Mesendoderm (in vitro differentiated cells): ENCODE measurements around the gene AGPS.

ENCODE experiments used
- DNase-seq: peaks from one replicate; pipeline ENCODE4 v3.0.0; 2013
- H2AK5ac ChIP-seq: 2 replicates; pipeline ENCODE4 v1.6.1; 2013; ENCODE audit warnings: low read length, inconsistent platforms
- H2BK120ac ChIP-seq: 2 replicates; pipeline ENCODE4 v1.6.1; 2013; ENCODE audit warnings: low read depth, mild to moderate bottlenecking, low read length, moderate library complexity, mixed read lengths
- H2BK15ac ChIP-seq: replicated peaks from 2 replicates; pipeline ENCODE4 v1.6.1; 2013; ENCODE audit warnings: low read depth, mild to moderate bottlenecking, moderate library complexity
- H2BK5ac ChIP-seq: 2 replicates; pipeline ENCODE4 v1.6.1; 2013; ENCODE audit warnings: low read length, inconsistent platforms
- H3K18ac ChIP-seq: 2 replicates; pipeline ENCODE4 v1.6.1; 2013; ENCODE audit warnings: mild to moderate bottlenecking, low read length, mixed read lengths
- H3K23ac ChIP-seq: one replicate; pipeline ENCODE4 v1.6.1; 2013; ENCODE audit warnings: low read length
- H3K27ac ChIP-seq: 2 replicates; pipeline ENCODE4 v1.5.1; 2013; ENCODE audit warnings: low read depth, mild to moderate bottlenecking, inconsistent platforms, low read length, moderate library complexity
- H3K27me3 ChIP-seq: 2 replicates; pipeline ENCODE4 v1.6.1; 2013; ENCODE audit warnings: low read length, control low read depth, mild to moderate bottlenecking, inconsistent platforms; ENCODE audit not compliant: insufficient read depth, poor library complexity
- H3K36me3 ChIP-seq: 2 replicates; pipeline ENCODE4 v1.6.1; 2013; ENCODE audit warnings: low read length, inconsistent platforms; ENCODE audit not compliant: control insufficient read depth, insufficient read depth
- H3K4ac ChIP-seq: one replicate; pipeline ENCODE4 v1.6.1; 2013; ENCODE audit warnings: low read depth, mild to moderate bottlenecking, low read length, moderate library complexity
- H3K4me1 ChIP-seq: 2 replicates; pipeline ENCODE4 v1.6.1; 2013; ENCODE audit warnings: low read depth, low read length, inconsistent platforms; ENCODE audit not compliant: control insufficient read depth
- H3K4me2 ChIP-seq: 2 replicates; pipeline ENCODE4 v1.6.1; 2013; ENCODE audit warnings: low read length
- H3K4me3 ChIP-seq: 2 replicates; pipeline ENCODE4 v1.5.1; 2013; ENCODE audit warnings: mild to moderate bottlenecking, low read length
- H3K56ac ChIP-seq: one replicate; pipeline ENCODE4 v1.6.1; 2013; ENCODE audit warnings: low read length
- H3K79me1 ChIP-seq: 2 replicates; pipeline ENCODE4 v1.6.1; 2013; ENCODE audit warnings: low read length, inconsistent platforms
- H3K79me2 ChIP-seq: 2 replicates; pipeline ENCODE4 v1.6.1; 2013; ENCODE audit warnings: mild to moderate bottlenecking, low read length; ENCODE audit not compliant: control insufficient read depth, insufficient read depth
- H3K9ac ChIP-seq: 2 replicates; pipeline ENCODE4 v1.6.1; 2013; ENCODE audit warnings: low read length, inconsistent platforms
- H4K5ac ChIP-seq: one replicate; pipeline ENCODE4 v1.6.1; 2013; ENCODE audit warnings: low read length
- H4K8ac ChIP-seq: one replicate; pipeline ENCODE4 v1.6.1; 2013; ENCODE audit warnings: low read depth, mild to moderate bottlenecking, control low read depth, low read length, moderate library complexity
- WGBS: extraction: QIAGEN DNeasy Blood & Tissue Kit; methylation state at CpG from one replicate; pipeline ENCODE4 v1.1.7; 2013; ENCODE audit warnings: low lambda C conversion rate, missing lambda C conversion rate; ENCODE audit not compliant: insufficient coverage; ENCODE audit errors: extremely low coverage; 5-methylcytosine and 5-hydroxymethylcytosine counted together

Gene AGPS

GRCh38 chr2:177573120-177573519 lies 180.5 kb downstream of the AGPS start:
- DNase-seq, result no peak
- H4K5ac ChIP-seq, result no peak overlapping the region
- no peak overlapping the region for H3K18ac ChIP-seq
- H3K4me3 ChIP-seq, result no peak overlapping the region
- no peak overlapping the region for H3K9ac ChIP-seq
- no peak overlapping the region for H2BK15ac ChIP-seq
- no peak overlapping the region for H3K23ac ChIP-seq
- no peak overlapping the region for H4K8ac ChIP-seq
- WGBS, result no CpG with 5 or more reads among the region's 3 CpGs
- no peak overlapping the region for H2AK5ac ChIP-seq
- H2BK5ac ChIP-seq, result no peak overlapping the region
- H3K27ac ChIP-seq, result no peak overlapping the region
- no peak overlapping the region for H3K56ac ChIP-seq
- H3K4me2 ChIP-seq, result no peak overlapping the region
- H2BK120ac ChIP-seq, result no peak overlapping the region
- H3K27me3 ChIP-seq, result no peaks in the 10 kb centered on the region
- H3K36me3 ChIP-seq, result no peaks in the 10 kb centered on the region
- no peaks in the 10 kb centered on the region for H3K79me1 ChIP-seq
- peaks cover 2% of the 10 kb centered on the region for H3K4me1 ChIP-seq
- H3K79me2 ChIP-seq, result no peaks in the 10 kb centered on the region
- H3K4ac ChIP-seq, result no peak overlapping the region

GRCh38 chr2:177574356-177574755 lies 181.8 kb downstream of the AGPS start:
- Histone ChIP-seq H3K23ac (no peak overlapping the region), H4K8ac (no peak overlapping the region), H2BK120ac (no peak overlapping the region), H2BK5ac (no peak overlapping the region), H3K56ac (no peak overlapping the region), H3K79me1 (no peaks in the 10 kb centered on the region), H4K5ac (no peak overlapping the region), H3K4me1 (peaks cover 2% of the 10 kb centered on the region), H2AK5ac (no peak overlapping the region), H3K9ac (no peak overlapping the region), H3K79me2 (no peaks in the 10 kb centered on the region), H3K27ac (no peak overlapping the region), H3K36me3 (no peaks in the 10 kb centered on the region), H3K4me2 (no peak overlapping the region), H2BK15ac (no peak overlapping the region), H3K27me3 (no peaks in the 10 kb centered on the region), H3K4ac (no peak overlapping the region), H3K18ac (no peak overlapping the region), H3K4me3 (no peak overlapping the region)
- WGBS, result no CpG with 5 or more reads among the region's 7 CpGs
- DNase-seq, result peak; percentile 59

GRCh38 chr2:177575358-177575757 lies 182.8 kb downstream of the AGPS start:
- Histone ChIP-seq H3K9ac (no peak overlapping the region), H3K4me3 (no peak overlapping the region), H3K4ac (no peak overlapping the region), H4K8ac (no peak overlapping the region), H3K18ac (no peak overlapping the region), H3K4me1 (peaks cover 2% of the 10 kb centered on the region), H2BK5ac (no peak overlapping the region), H3K4me2 (no peak overlapping the region), H2AK5ac (no peak overlapping the region), H2BK15ac (no peak overlapping the region), H3K56ac (no peak overlapping the region), H3K27me3 (no peaks in the 10 kb centered on the region), H3K79me1 (no peaks in the 10 kb centered on the region), H3K36me3 (no peaks in the 10 kb centered on the region), H3K27ac (no peak overlapping the region), H2BK120ac (no peak overlapping the region), H3K79me2 (no peaks in the 10 kb centered on the region), H3K23ac (no peak overlapping the region), H4K5ac (no peak overlapping the region)
- WGBS, result no CpG with 5 or more reads among the region's 2 CpGs
- no peak for DNase-seq

GRCh38 chr2:177577075-177577474 lies 184.5 kb downstream of the AGPS start:
- Histone ChIP-seq H3K27ac (no peak overlapping the region), H3K79me2 (no peaks in the 10 kb centered on the region)
- WGBS, result no CpG with 5 or more reads among the region's 1 CpG

GRCh38 chr2:177578454-177578853 lies 185.9 kb downstream of the AGPS start:
- no peak overlapping the region for H3K18ac ChIP-seq
- DNase-seq, result no peak
- H4K5ac ChIP-seq, result no peak overlapping the region
- no CpG with 5 or more reads among the region's 3 CpGs for WGBS
- no peaks in the 10 kb centered on the region for H3K79me2 ChIP-seq
- H2BK15ac ChIP-seq, result no peak overlapping the region
- H3K9ac ChIP-seq, result no peak overlapping the region
- H3K4me2 ChIP-seq, result no peak overlapping the region
- no peak overlapping the region for H3K27ac ChIP-seq
- H2AK5ac ChIP-seq, result no peak overlapping the region
- no peak overlapping the region for H4K8ac ChIP-seq
- no peak overlapping the region for H3K4me3 ChIP-seq
- no peaks in the 10 kb centered on the region for H3K79me1 ChIP-seq
- H3K36me3 ChIP-seq, result no peaks in the 10 kb centered on the region
- no peak overlapping the region for H3K23ac ChIP-seq
- H3K56ac ChIP-seq, result no peak overlapping the region
- H3K4me1 ChIP-seq, result peaks cover 2% of the 10 kb centered on the region
- no peak overlapping the region for H2BK120ac ChIP-seq
- no peak overlapping the region for H3K4ac ChIP-seq
- no peaks in the 10 kb centered on the region for H3K27me3 ChIP-seq
- H2BK5ac ChIP-seq, result no peak overlapping the region

More at GRCh38 chr2:177577075-177577474, 184.5 kb downstream of the AGPS start:
- no peak overlapping the region for H2BK15ac ChIP-seq
- no peaks in the 10 kb centered on the region for H3K79me1 ChIP-seq
- H3K4ac ChIP-seq, result no peak overlapping the region
- no peak overlapping the region for H3K23ac ChIP-seq
- peaks cover 2% of the 10 kb centered on the region for H3K4me1 ChIP-seq
- no peak overlapping the region for H2BK120ac ChIP-seq
- no peak overlapping the region for H2BK5ac ChIP-seq
- no peak overlapping the region for H3K4me3 ChIP-seq
- DNase-seq, result no peak
- no peak overlapping the region for H4K5ac ChIP-seq
- no peak overlapping the region for H4K8ac ChIP-seq
- H3K18ac ChIP-seq, result no peak overlapping the region
- no peak overlapping the region for H3K9ac ChIP-seq
- no peaks in the 10 kb centered on the region for H3K27me3 ChIP-seq
- H2AK5ac ChIP-seq, result no peak overlapping the region
- H3K56ac ChIP-seq, result no peak overlapping the region
- H3K36me3 ChIP-seq, result no peaks in the 10 kb centered on the region
- no peak overlapping the region for H3K4me2 ChIP-seq

GRCh38 chr2:177579486-177580036 lies 187.0 kb downstream of the AGPS start:
- Histone ChIP-seq H3K9ac (no peak overlapping the region), H2BK5ac (no peak overlapping the region), H4K5ac (no peak overlapping the region), H3K27me3 (no peaks in the 10 kb centered on the region), H4K8ac (no peak overlapping the region), H3K4me3 (no peak overlapping the region), H2BK15ac (no peak overlapping the region), H3K4ac (no peak overlapping the region), H3K4me2 (no peak overlapping the region), H3K23ac (no peak overlapping the region), H3K79me2 (no peaks in the 10 kb centered on the region), H3K56ac (no peak overlapping the region), H2BK120ac (no peak overlapping the region), H3K4me1 (no peaks in the 10 kb centered on the region), H3K36me3 (no peaks in the 10 kb centered on the region), H3K18ac (no peak overlapping the region), H3K27ac (no peak overlapping the region), H3K79me1 (no peaks in the 10 kb centered on the region), H2AK5ac (no peak overlapping the region)
- no peak for DNase-seq
- no CpG with 5 or more reads among the region's 3 CpGs for WGBS
